WTC11 (cell line): ENCODE data around the gene ACTR3C.

Source experiments
- ELF4 ChIP-seq: sonication (generic); formaldehyde crosslinking; IDR thresholded peaks from 2 replicates; pipeline ENCODE4 v1.8.1; 2022; ENCODE audit warnings: low read depth, mild to moderate bottlenecking, moderate library complexity, missing genetic modification reagents
- JUN ChIP-seq: sonication (generic); formaldehyde crosslinking; IDR thresholded peaks from 2 replicates; pipeline ENCODE4 v1.8.0; 2023; ENCODE audit warnings: mild to moderate bottlenecking, missing genetic modification reagents
- KAT7 ChIP-seq: sonication (generic); formaldehyde crosslinking; IDR thresholded peaks from 2 replicates; pipeline ENCODE4 v1.8.1; 2023; ENCODE audit warnings: missing genetic modification reagents, mild to moderate bottlenecking, borderline replicate concordance
- NR1H2 ChIP-seq: sonication (generic); formaldehyde crosslinking; IDR thresholded peaks from 2 replicates; pipeline ENCODE4 v1.9.0; 2021; ENCODE audit warnings: mild to moderate bottlenecking, moderate library complexity, missing genetic modification reagents
- RELA ChIP-seq: sonication (generic); formaldehyde crosslinking; IDR thresholded peaks from 2 replicates; pipeline ENCODE4 v1.8.1; 2022; ENCODE audit warnings: missing genetic modification reagents, mild to moderate bottlenecking, borderline replicate concordance
- TF ChIP-seq, protein P1 (sequence below): fragments of 200-600 bp; IDR thresholded peaks from 2 replicates; pipeline ENCODE4 v1.8.0; 2022; ENCODE audit warnings: antibody characterized with exemption

DNA sequence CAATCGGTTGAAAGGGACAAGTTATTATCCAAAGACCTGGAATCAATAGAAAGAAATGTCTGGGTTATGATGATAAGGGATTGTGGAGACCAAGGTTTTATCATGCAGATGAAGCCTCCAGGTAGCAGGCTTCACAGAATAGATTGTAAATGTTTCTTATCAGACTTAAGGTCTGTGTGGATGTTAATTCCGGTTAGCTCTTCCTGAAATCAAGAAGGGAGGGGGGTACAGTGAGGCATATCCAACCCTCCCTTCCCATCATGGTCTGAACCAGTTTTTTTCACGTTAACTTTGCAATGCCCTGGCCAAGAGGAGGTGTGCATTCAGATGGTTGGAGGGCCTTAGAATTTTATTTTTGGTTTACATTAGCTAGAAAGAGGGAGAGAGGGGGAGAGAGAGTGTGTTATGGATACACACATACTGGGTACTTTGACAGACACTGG is 10.0 kb downstream of the ACTR3C start:
- TF ChIP-seq ELF4 (CRISPR knock-in tag) = no peak
- no peak for TF ChIP-seq KAT7 (CRISPR knock-in tag)
- no peak for TF ChIP-seq JUN (CRISPR knock-in tag)
- TF ChIP-seq RELA (CRISPR knock-in tag) = no peak
- no peak for TF ChIP-seq NR1H2
- TF ChIP-seq, protein P1, sequence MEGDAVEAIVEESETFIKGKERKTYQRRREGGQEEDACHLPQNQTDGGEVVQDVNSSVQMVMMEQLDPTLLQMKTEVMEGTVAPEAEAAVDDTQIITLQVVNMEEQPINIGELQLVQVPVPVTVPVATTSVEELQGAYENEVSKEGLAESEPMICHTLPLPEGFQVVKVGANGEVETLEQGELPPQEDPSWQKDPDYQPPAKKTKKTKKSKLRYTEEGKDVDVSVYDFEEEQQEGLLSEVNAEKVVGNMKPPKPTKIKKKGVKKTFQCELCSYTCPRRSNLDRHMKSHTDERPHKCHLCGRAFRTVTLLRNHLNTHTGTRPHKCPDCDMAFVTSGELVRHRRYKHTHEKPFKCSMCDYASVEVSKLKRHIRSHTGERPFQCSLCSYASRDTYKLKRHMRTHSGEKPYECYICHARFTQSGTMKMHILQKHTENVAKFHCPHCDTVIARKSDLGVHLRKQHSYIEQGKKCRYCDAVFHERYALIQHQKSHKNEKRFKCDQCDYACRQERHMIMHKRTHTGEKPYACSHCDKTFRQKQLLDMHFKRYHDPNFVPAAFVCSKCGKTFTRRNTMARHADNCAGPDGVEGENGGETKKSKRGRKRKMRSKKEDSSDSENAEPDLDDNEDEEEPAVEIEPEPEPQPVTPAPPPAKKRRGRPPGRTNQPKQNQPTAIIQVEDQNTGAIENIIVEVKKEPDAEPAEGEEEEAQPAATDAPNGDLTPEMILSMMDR = no peak
